DMS153 treated with DMSO at 0.1 percent for 48 hours (cell line): Measurements from ENCODE around the gene TRHDE.

Experiments
- DNase-seq: peaks from one replicate; lab custom pipeline; 2025; ENCODE audit not compliant: unreplicated experiment; lab: John Stamatoyannopoulos, UW

TRHDE gene

DNA sequence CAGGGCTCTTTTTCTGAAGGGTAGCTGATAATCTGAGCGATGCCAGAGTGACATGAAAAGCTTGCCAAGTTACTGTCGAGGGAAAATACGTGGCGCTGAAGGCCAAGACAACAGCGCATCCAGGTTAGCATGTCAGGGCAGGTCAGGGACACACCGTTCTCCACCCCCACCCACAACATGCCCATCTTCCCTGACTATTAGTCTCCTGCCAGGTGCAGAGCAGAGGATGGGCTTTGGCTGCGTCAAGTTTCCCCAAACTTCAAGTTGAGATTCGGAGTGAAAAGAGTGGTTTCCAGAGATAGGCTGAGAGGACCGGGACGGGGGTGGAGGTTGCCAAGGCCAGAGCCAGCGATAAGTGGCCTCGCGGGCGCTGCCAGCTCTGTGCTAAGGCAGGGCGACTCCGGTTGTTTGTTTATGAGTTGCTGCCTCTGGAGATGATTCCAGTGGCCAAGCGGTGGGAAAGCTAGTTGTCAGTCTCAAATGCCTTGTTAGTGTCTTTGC is 1.7 kb downstream of the TRHDE start:
- no peak for DNase-seq

DNA sequence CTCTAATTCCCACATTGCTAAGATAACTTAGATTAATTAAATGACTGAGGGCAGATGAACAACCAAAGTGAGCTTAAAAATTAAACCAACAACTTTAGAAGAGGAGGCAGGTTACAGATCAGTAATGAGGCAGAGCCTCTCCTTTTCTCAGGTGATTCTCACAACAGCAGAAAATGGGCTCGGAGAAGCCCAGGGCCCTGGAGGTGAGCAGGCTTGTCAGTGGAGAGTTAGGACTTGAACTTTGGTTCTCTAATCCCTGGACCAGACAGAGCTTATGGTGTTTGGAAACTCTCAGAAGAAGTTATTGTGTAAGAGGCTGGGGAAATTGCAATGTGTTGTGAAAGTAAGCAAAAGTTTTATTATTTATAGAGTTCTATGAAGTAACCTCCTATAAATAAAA is 2.8 kb downstream of the TRHDE start:
- no peak for DNase-seq

DNA sequence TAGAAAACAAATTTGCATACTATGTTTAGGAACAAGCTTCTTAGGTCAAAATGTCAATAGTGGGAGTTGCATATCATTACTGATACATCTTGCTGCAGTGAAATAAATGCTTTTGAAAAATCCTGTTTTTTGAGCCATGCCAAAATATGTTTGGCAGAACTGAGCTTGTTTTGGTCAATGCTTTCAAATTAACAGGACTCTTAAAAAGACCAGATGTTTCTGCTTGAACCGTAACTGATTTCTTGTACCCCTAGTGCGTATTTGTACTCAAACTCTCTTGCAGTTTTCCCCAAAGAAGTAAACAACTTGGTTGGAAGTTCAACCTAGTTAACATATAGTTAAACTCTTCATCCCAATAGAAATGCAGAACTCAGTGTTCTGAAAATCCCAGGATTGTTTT is 3.4 kb downstream of the TRHDE start:
- no peak for DNase-seq

DNA sequence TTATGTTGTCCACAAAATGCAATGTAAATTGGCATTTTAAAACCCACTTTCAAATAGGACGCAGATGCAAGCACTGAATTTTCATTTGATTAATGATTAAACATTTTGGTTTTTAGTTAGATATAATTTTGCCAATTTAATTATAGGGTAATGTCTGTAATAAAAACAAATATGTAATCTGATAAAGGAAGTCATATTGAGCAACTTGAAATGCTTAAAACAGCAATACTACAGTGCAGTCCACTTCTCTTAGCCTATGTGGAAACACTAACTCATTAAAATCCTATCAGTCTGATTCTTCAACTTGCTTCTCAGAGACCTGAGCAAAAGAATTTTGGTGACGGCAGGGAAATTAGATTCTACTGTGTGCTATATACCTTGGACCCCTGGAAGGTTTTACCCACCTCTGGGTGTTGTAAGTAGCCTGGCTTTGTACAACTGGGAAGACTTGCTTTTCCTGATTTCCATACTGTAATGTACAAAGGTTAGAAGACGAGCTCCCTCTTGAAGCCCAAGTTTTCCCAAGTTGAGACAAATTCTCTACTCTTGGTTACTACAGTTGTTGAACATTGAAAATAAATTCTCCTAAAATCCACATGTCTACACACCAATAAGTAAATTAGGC is 4.1 kb downstream of the TRHDE start:
- DNase-seq = no peak

DNA sequence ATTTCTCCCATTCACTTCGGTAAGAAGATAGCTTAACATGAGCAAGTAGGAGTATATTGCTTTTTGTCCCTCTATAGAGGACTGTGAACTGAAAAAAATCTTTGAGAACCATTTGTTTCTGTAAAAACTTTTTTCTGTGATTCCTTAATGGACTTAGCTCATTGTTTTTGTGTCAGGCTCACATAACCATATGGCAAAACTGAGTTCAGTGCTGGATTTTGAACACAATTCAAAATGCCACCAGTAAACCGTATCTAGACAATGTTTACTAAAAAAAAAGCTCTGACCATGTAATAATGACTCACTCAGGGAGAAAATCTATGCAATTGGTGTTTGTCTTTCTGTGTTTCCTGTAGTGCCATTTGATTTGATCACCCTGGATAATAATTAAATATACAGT is 5.2 kb downstream of the TRHDE start:
- DNase-seq = no peak

DNA sequence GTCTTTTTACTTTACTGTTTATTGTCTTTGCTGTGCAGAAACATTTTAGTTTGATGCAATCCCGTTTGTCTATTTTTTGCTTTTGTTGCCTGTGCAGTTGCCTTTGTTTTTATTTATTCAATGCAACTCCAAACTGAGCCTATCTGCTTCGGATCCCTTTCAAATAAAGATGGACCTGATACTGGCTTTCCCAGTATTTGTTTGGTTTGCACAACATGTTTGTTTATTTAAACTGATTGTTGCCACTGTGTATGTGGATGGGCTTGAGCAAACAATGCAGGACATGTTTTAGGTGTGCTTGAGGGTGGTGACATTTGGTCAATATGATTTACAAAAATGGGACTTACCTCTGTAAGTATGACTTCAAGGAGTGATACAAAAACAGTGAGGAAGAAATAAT is 6.7 kb downstream of the TRHDE start:
- DNase-seq = no peak

DNA sequence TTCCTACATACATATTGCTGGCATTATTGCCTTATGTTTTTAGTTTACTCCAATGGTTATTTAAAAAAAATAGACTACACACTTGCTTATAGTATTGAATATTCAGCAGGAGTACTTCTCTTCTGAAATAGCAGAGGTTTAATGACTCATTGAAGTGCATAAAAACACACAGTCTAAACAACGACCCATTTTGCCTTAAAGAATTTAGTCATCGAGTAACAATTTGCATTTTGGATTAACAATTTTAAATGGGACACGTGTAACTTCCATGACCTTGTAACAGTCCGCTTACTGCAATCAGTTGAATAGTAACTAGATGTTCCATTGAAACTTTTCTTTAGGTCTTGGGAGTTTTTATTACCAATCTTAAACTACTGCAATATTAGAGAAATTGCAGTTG is 9.0 kb downstream of the TRHDE start:
- no peak for DNase-seq

DNA sequence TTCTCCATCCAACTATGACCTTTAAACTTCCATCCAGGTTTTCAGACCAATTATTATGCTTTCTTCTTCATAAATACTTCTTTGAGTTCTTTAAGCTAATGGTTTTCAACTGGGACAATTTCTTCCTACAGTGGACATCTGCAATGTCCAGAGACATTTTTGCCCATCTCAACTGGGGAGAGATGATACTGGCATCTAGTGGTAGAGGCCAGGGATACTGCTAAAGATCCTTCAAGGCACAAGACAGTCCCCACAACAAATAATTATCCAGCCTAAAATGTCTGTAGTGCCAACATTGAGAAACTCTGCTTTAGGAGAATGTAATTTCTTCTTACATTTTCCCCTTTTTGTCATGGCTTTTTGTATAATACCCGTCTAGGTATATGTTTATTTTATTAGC is 10.6 kb downstream of the TRHDE start:
- no peak for DNase-seq

DNA sequence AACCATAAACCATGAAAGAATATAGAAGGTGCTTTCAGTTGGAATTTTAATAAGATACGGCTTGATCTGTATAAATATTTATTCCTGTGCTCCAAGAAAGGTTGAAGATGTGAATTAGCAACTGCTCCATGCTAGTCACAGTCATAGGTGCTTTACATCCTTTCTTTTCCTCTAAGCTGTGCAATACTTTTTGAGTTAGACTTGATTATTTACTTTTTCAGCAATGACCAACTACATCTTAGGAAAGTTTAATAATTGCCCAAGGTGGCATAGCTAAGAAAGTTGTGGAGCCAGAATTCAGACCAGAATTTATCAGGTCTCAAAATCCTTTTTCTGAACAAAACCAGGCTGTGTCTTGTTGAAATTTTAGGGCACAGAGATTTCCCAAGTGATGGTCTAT is 13.7 kb downstream of the TRHDE start:
- no peak for DNase-seq

DNA sequence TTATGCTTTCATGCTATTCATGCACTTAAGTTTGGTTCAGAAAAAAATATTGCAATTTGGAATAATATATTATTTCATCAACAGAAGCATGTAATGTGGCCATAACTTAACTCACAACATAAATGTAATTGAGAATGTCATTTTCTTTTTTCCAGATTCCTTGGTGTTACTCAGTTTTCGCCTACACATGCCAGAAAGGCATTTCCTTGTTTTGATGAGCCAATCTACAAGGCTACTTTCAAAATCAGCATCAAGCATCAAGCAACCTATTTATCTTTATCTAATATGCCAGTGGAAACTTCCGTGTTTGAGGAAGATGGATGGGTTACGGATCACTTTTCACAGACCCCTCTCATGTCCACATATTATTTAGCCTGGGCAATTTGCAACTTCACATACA is 14.4 kb downstream of the TRHDE start:
- DNase-seq = no peak

DNA sequence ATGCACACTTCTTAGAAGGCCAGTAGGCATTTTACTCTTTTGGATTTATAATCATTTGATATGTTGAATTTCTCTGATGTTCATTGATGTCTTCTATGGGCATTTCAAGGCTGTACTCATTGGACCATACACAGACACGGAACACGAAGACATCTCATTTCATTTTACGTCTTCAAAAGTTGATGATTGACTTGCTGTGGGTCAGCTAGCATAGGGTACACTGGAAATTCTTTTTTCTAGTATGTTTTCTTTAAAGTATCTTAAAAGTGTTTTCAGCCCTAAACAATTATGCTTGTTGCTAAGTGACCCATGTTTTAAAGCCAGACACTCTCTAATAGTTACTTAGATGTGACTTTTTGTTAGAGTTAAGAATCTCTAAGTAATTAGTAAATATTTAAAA is 16.3 kb downstream of the TRHDE start:
- DNase-seq = no peak

DNA sequence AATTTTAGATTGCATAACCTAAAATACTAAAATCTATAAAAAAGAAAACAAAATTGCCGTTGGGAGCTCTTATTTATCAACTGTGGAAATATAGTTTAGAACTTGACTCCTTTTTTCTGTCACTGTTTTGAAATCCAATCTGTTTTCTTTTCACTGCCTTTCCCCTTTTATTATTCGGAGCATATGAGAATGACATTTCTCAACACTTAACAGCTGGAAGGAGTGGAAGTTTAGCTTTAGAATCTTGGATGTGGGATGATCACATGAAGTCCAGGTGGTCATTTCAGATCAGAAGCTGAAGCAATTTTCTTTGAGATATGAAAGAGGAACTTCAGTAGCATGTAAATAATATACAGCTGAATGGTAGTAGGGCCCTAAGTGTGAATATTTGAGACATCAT is 16.7 kb downstream of the TRHDE start:
- no peak for DNase-seq

DNA sequence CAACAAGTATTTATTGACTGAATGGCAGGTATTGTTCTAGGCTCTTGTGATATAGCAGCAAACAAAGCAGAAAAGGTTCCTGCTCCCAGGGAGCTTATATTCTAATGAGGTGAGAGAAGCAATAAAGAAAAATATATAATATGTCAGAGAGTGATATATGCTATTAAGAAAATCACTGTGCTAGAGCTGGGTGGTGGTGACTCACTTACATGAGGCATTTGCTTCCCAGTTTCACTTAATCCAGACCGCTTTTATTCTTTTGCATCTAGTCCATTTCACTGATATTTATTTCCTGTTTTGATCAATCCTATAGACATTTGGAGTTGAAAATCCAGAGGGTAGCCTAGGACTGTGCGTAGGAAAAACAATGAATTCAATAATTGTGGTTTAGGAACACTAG is 17.5 kb downstream of the TRHDE start:
- DNase-seq = no peak

DNA sequence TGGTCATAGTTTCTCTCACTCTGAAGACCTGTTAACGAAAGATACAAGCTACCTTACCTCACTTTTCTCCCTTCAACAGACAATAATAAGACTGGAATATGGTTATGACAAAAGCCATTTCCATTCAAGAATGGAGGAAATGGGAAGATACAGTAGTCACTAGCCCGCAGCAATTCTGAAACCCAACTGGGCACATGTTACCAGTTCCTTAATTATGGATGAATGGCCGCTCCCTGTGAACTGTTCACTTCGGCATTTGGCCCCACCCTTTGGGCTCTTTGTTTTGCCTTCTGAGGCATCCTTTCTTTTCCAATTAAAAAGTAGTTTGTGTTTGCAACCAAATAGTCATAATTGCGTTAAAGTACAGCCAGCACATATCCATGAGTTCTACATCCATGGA is 19.0 kb downstream of the TRHDE start:
- DNase-seq = no peak

DNA sequence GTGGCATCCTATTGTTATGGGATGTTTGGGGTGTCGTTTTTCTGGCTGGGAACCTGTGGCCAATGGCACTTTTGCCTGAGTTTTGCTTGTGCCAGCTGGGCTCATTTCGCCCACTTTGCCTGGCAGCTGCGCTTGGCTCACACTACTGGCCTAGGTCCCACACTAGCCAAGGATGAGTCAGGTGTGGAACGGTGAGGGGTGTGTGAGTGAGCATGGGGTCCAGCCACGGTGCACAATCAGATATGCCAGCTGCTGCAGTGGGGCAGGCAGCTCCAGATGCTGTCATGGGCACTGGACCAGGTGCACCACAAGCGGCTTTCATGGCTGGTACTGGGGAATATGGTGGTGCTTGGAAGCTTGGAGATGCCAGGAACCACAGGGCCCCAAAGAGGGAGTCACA is 21.5 kb downstream of the TRHDE start:
- no peak for DNase-seq

DNA sequence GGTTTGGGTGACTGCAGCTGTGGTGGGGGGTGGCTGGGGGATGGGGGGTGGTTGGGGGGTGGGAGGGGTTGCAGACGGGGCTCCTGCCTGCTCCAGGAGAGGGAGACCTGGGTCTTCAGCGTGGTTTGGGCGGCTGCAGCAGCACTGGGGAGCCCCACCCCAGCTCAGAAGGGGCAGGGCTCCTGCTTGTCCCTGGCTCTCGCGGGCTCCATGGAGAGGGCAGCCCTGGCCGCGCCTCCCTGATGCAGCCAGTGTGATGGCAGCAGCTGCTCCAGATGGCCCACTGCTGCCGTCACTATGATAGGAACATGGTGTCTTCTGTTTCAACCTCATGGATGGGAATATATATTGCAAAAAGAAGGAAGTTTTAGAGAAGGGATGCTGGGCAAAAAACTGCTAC is 22.9 kb downstream of the TRHDE start:
- DNase-seq = no peak

DNA sequence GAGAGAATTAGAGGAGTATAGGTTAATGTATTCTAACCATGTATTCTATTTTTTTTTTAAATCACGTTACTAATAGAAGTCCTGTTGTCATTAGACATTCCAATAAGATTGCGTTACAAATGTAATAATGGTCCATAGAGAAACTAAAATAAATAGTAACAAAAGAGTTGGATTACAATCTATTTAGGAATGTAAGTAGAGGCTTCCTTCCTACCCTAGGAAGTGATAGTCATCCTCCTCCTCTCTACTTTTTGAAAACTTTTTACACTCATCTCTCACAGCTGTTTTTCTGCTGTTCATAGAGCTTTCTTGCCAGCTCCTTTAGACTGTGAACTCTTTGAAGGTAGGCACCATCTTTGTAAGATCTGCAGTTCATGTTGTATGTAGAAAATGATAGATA is 23.6 kb downstream of the TRHDE start:
- no peak for DNase-seq

DNA sequence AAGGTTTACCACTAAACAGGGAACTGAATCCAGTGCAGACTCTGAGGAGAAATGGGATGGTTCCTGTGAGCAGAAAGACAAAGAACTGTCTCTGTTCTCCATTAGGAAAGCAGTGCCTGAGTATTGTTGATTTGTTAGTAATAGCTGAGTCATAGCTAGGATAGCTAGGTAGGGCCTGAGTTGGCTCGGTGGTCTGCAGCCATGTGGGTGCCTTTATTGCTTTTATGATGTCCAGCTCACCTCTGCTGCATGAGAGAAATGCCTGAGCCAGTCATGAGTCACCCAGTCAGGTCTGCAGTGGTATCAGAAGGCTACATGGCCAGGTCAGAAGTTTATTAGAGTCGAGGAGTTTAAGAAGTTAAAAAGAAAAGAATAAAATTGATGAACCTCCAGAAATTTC is 24.2 kb downstream of the TRHDE start:
- no peak for DNase-seq

DNA sequence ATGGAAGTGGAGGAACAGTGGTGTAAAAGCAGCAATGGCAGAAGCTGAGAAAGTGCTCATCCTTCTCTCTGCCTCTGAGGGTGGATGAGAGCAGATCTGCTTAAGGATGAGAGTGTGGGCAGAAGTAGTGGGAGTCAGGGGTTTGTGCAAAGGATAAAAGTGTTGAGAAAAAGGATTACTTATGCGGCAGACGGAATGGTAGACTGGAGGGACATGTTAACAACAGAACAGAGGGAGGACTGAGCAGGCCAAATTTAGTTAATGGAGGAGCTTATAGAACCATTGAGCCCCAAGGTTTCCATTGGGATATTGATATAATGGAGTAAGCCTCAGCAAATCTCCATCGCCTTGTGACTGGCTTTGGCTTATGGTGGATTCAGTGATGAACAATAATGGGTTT is 25.5 kb downstream of the TRHDE start:
- no peak for DNase-seq

DNA sequence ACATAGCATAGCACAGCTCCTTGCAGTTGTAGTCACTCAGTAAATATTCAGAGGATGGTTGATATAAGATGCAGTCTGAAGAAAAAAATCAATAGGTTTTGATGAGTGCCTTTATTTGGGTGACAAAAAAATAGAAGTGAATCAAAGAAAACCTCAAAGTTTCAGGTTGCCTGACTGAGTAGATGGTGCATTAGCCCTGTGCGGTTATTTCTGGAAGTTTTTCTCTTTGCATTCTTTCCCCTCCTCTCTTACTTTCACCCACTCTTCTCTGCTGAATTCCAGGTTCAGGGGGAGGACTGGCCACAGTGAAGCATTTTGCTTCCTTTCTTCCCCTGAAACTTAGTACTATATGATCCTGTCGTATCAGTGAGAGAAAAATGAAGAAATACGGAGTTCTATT is 28.6 kb downstream of the TRHDE start:
- no peak for DNase-seq

DNA sequence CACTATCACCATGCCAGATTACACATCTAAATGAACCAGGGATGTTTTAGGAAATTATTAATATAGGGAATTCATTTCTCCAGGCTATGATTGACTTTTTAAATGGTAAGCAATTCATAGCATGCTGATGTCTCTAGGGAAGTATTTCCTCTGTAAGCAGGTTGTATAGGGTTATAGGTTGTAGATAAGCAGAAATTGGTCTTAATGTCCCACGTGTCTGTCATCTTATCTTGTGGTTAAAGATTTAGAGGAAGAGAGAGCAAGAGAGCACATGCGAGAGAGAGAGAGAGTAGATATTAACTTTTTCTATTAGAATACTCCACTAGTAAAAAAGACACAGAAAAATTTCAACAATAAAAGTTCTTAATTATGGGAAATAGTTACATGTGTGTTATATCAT is 32.6 kb downstream of the TRHDE start:
- no peak for DNase-seq

DNA sequence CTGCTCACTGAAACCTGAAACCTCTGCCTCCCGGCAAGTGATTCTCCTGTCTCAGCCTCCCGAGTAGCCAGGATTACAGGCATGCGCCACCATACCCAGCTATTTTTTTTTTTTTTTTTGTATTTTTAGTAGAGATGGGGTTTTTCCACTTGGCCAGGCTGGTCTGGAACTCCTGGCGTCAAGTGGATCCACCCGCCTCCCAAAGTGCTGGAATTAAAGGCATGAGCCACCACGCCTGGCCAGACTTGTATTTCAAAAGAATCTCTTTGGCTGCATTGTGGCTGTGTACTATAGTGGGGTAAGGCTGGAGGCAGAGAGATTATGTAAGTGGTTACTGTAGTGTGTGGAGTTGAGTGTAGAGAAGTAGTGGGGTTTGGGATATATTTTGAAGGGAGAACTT is 35.1 kb downstream of the TRHDE start:
- DNase-seq = no peak

DNA sequence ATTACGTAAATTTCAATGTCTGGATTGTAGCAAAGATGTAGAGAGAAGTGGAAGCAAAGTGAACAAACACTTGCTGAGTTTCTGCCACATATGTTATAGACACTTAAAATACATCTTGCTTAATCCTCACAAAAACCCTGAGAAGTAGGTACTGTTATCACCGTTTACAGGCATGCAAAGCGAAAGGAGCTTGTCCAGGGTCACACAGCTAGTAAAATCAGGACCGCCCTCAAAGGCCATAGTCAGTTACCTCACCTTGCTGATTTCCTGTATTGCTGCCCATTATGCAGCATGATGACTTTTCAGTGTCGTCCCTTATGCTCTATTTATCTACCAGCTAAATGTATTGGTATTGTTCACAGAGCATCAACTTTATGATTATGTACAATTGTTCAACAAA is 39.8 kb downstream of the TRHDE start:
- no peak for DNase-seq

DNA sequence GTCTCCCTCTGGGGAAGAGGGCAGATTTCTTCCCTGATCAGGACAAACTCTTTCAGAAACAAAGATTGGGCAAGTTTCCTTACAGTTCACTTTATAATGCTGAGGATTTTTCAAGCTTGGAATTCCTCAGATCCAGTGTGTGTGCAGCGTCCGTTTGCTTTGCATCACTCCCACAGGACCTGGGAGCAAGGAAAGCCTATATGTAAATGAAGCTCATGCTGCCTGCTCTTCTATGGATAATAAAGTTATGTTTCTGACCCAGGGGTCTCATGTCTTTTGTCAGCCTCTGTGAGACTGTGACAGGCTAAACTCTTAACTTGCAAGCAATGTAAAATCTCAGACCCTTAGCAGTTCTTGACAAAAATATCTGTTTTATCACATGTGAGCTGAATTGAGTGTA is 41.6 kb downstream of the TRHDE start:
- DNase-seq = no peak
